LHCN-M2 (cell line): ENCODE results near the gene NUCKS1. TPM values are rescaled to one million over a fixed set of nuclear protein-coding genes. Genes with fewer than 3 reads are reported as not detected.

ENCODE experiments used
- DNase-seq: peaks from one replicate; pipeline ENCODE4 v3.0.0-alpha.2; 2012; ENCODE audit warnings: low read depth
- total RNA-seq: library from RNA; depleted of rRNA; stranded (reverse); fragments of >200 nt; gene quantifications from 2 replicates; pipeline ENCODE4 v1.2.3, GENCODE V29; 2014

The NUCKS1 gene
- total RNA-seq, 1 experiment from 2014 or later = 175 TPM

DNA sequence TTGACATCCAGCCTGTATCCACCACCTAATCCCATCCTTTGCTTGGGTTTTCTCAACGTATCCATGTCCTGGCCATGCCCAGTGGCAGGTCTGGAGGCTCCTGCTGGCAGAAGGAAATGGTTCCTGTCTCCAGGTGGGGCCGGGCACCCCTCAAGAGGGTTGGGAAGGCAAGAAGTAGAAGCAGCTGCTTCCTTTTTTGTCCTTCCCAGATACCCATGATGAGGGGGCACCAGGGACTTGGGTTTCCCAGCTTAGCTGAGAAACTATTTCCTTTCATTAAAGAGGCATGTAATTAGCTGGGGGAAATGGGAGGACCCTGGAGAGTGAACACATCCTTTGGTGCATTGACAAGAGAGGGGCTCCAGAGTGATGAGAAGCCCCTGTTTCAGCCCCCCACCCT, 48.6 kb downstream of the NUCKS1 start:
- DNase-seq = no peak

DNA sequence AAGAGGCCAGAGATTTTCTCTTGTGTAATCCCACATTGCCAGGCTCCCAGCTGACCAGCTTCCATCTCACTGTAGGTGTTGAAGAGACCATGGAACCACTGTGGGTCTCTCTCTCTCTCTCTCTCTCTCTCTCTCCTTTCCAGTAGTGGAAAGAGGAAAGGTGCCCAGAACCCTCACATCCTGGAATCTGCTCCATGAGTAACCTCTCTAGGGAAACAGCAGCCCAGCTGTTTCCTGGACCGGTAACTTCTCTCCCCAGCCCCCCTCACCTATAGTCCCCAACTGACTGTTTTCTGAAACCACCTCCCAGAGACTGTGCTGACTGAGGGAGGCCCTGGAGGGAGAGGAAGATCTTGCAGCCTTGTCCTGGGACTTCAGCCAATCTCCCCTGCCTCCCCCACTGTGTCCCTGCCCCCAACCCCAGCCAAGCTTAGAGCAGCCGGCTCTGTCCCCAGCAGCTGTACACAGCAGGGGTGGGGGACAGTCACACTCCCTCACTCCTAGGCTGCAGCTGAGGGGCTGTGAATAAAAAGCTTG, 49.0 kb downstream of the NUCKS1 start:
- no peak for DNase-seq

GRCh38 chr1:205699416-205699815, 50.6 kb downstream of the NUCKS1 start:
- DNase-seq = no peak

GRCh38 chr1:205698921-205699320, 51.1 kb downstream of the NUCKS1 start:
- no peak for DNase-seq

DNA sequence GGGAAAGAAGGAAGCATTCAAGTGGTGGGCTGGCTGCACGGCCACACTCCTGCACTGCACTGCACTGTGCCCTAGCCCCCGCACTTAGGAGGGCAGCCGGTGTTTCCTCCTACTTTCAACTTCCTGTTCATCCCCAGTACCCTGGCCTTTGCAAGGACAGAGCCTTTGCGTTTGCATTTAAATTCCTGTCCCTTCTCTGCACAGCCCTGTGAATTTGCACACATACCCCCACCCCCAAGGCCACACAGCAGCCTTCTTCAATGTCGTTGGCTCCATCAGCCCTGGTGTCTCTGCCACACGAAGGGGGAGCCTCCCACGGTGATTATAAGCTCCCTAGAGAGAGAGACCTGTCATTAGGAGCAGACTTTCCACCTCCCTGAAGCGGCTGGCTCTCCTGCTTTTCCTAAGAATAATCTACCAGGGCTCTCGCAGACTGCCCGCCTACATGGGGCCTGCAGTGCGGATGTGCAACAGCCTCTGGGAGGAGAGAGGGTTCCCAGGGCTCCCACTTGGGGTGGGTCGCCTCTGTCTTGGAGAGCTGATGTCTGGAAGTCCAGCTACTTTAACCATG, 56.5 kb downstream of the NUCKS1 start:
- no peak for DNase-seq

DNA sequence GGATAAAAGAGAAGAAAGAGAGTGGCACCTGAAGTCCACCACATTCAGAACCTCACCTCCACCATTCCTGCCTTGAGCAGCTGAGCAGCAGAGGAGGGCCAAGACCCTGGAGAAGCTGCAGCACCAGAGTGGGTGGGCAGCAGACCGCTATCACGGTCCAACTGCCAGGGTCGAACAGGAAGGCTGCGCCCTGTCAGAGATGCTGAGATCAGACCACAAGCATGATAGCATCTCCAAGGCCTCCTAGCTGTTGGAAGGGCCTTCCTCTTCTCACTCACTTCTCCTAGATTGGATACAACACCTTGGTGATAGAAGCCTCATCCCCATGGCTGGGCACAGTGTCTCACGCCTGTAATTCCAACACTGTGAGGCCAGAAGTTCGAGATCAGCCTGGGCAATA, 57.6 kb downstream of the NUCKS1 start:
- no peak for DNase-seq

GRCh38 chr1:205690122-205690756, 59.7 kb downstream of the NUCKS1 start:
- DNase-seq = no peak

DNA sequence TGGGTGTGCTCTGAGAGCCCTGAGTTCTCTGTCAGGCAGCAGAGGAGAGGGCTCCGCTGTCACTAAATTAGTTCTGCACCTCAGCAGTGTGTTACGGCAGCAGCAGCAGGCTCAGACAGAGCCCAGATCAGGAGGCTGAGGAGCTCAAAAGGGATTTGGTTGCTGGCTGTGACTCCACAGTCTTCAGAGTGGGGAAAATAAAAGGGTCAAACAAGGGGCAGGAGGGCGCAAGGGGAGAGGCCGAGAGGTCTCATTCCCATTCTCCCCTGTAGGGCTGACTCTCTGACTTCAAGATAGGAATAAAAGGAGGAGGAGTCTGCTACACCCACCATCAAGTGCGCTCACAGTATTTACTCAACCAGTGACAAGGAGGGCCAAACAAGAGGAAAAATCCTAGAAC, 60.5 kb downstream of the NUCKS1 start:
- DNase-seq = no peak

GRCh38 chr1:205688171-205689080, 61.6 kb downstream of the NUCKS1 start:
- no peak for DNase-seq

DNA sequence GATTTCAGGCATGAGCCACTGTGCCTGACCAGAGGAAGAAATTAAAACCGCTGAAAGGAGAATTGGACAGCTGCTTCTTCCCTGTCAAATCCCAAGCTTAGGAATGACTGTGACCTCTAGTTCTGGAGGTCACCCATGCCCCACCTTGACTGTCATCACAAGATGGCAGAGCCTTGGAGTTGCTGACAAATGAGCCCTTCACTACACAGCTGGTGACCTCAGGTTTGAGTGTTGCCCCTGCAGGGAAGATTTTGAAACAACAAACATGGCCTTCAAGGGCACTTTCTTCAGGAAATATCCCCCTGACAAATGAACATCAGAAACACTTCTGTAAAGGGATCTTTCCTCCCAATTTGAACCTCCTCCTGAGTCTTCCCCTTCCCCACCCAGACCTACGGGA, 62.7 kb downstream of the NUCKS1 start:
- no peak for DNase-seq

DNA sequence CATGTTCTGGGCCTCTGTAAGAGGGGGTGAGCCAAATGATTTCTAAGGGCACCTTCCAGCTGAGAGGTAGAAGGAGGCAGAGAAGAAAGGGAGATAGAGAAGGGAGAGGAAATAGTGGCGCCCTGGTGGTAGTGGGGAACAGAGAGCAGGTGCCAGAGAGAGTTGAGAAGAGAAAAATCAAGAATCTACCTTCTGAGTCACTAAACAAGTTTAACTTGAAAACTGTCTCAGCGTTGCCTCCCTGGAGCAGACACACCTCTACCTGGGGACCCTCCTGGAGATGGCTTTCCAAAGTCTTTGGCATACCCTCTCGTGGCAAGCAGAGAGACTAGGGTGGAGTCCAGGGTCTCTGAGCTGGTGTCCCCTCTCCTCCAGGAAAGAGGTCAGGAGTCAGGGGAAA, 68.6 kb downstream of the NUCKS1 start:
- no peak for DNase-seq

GRCh38 chr1:205680073-205680851, 69.7 kb downstream of the NUCKS1 start, which contains the start of gene SLC45A3:
Gene SLC45A3, minus strand, starts transcription at chr1:205680509. Its CDS starts 15,853 bp downstream, at chr1:205664656.
- no peak for DNase-seq

DNA sequence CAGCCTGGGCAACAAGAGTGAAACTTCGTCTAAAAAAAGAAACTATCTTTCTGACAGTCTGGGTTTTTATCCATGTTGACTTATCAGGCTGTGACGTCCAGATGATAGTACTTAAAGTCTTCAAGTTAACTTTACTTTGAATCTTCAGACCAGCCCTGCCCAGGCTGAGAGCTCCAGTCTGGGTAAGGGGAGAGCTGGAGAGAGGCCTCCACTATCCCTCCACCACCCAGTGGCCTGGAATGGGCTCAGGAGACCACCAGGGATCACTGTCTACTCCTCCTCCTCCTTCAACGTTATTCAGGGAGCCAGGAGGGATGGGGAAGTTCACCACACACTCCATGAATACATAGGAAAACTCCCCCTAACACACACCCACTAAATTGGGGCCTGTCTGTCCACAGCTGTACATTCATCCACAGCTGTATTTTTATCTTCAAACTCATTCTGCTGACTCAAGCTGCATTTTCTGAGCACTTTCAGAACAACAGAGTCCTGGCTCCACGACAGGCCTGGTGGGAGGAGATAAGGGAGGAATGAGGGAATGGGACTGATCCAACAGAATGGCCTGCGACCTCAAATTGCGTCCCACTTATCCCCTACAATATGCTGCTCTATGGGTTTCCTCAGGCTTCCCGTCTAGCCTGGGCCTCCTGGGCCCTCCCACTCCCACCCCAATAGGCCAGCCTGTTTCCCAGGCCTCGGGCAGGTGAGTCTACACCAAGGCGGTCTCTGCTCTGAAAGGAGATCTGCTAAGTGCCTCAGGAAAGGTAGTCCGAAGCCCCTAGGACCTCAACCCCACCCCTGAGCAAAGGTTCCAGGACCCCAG, 71.5 kb downstream of the NUCKS1 start:
- DNase-seq = no peak

DNA sequence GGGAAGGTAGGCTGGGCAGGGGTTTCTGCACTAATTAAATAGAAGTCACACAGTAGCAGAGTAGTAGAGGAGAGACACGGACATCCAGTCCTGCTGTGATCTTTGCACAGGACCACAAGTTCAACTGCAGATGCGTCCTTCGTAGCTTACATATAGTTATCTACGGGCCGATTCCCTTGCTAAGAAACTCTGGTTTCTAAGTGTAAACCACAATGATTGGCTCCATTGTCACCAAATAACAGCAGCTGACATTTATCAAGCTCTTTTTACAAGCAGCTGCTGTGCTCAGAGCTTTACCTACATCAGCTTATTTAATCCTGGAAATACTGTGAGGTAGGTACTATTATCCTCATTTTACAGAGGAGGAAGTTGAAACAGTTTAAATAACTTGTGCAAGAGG, 72.8 kb downstream of the NUCKS1 start:
- no peak for DNase-seq

GRCh38 chr1:205676597-205676996, 73.4 kb downstream of the NUCKS1 start:
- no peak for DNase-seq

DNA sequence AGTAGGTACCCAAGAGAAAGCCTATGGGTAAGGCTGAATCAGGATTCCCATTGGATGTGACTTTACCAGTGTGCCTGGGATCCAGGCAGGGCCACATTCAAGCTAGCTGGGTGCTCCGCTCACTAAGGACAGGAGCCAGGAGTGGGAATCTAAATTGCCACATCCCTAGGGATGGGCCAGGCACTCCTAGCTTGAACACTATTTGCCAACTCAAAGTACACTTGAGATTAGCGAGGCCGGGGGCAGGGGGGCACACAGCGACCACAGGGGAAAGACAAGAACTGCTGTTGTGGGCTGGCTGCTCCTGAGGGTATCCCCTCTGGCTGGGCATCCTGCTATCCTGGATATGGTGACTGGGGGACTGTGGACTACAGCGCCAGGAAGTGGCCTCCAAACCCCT, 74.0 kb downstream of the NUCKS1 start:
- no peak for DNase-seq

GRCh38 chr1:205675247-205675646, 74.7 kb downstream of the NUCKS1 start:
- DNase-seq = no peak

- DNase-seq = no peak
Measured at GRCh38 chr1:205672970-205673369, 77.0 kb downstream of the NUCKS1 start.

DNA sequence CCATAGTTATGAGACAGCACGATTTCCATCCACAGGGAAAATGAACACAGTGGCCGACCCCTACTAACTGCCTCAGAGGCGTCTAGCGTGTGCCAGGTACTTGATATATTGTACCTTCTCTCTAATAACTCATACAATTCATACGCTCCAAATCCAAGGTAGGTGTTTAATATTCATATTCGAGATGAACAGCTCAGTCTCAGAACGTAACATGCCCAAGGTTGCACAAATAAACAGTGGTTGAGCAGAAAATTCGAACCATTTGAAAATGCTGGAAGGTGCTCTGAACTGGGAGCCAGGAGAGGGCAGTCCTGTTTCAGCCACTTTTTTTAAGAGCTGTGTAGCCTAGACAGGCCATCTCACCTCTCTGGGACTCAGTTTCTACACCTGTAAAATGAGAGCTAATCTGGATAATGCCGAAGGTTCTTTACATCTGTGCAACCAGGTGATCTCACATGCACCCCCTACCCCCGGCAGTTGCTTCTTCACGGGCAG, 77.5 kb downstream of the NUCKS1 start:
- no peak for DNase-seq
